ENCODE data around the gene LAMA2. TPM values are rescaled to one million over a fixed set of nuclear protein-coding genes. Genes with fewer than 3 reads are reported as not detected.

LAMA2 gene
- total RNA-seq, 1 experiment from 2014 or later, result 0.02 TPM

DNA sequence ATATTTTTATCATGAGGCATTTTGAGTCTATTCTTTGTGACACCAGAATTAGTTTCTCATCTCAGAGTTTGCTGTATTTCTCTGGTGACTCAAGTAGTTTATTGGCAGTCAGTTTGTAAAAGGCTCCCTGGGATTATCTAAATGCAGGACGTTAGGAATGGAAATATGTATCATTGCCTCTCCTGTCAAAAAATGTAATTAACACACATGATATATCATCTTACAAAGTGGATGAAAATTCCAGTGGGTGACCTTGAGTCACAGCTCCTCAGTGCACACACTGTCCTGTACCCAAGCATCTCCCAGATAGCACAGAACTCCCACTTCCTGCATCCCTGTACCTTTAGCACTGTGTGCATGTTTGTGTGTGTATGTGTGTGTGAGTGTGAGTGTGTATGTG lies 258.6 kb downstream of the LAMA2 start:
- CTCF ChIA-PET, result no interaction called here
- H3K27me3 Mint-ChIP-seq (ENCODE audit: insufficient read depth, unreplicated experiment), result no peaks in the 10 kb centered on the region

GRCh38 chr6:129146902-129147301 lies 264.0 kb downstream of the LAMA2 start:
- H3K9me3 Mint-ChIP-seq (ENCODE audit: unreplicated experiment), result no peaks in the 10 kb centered on the region
- POLR2A ChIA-PET, result no interaction called here
- no TSS peak for BruUV-seq (replicated peaks)
- intact Hi-C loops (cut with micrococcal nuclease; ENCODE audit: unreplicated experiment), result no loop called here
- H3K4me3 ChIP-seq (ENCODE audit: low read depth, low read length), result no peak overlapping the region
- TF ChIP-seq, protein P1, sequence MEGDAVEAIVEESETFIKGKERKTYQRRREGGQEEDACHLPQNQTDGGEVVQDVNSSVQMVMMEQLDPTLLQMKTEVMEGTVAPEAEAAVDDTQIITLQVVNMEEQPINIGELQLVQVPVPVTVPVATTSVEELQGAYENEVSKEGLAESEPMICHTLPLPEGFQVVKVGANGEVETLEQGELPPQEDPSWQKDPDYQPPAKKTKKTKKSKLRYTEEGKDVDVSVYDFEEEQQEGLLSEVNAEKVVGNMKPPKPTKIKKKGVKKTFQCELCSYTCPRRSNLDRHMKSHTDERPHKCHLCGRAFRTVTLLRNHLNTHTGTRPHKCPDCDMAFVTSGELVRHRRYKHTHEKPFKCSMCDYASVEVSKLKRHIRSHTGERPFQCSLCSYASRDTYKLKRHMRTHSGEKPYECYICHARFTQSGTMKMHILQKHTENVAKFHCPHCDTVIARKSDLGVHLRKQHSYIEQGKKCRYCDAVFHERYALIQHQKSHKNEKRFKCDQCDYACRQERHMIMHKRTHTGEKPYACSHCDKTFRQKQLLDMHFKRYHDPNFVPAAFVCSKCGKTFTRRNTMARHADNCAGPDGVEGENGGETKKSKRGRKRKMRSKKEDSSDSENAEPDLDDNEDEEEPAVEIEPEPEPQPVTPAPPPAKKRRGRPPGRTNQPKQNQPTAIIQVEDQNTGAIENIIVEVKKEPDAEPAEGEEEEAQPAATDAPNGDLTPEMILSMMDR (IDR thresholded peaks at IDR 0.05; ENCODE audit: insufficient read depth in 1 of 2, low read depth in 1 of 2, low read length in 1 of 2, severe bottlenecking in 1 of 2, unreplicated experiment in 1 of 2), result no peak
- CTCF ChIA-PET, result no interaction called here
- H3K27me3 ChIP-seq (replicated peaks; ENCODE audit: control insufficient read depth, insufficient read depth, low read length), result no peaks in the 10 kb centered on the region
- H3K9me3 ChIP-seq, result no peaks in the 10 kb centered on the region
- no peaks in the 10 kb centered on the region for H3K36me3 ChIP-seq (ENCODE audit: control insufficient read depth, insufficient read depth, low read length)
- no peaks in the 10 kb centered on the region for H3K4me1 Mint-ChIP-seq (ENCODE audit: low read depth, unreplicated experiment)
- no peaks in the 10 kb centered on the region for H3K4me1 ChIP-seq
- no peak for DNase-seq
- no peaks in the 10 kb centered on the region for H3K36me3 Mint-ChIP-seq (ENCODE audit: insufficient read depth, unreplicated experiment)
- H3K27me3 Mint-ChIP-seq (ENCODE audit: insufficient read depth, unreplicated experiment), result peaks cover 5% of the 10 kb centered on the region
- H3K4me3 Mint-ChIP-seq (ENCODE audit: unreplicated experiment), result no peak overlapping the region
- H3K27ac Mint-ChIP-seq (ENCODE audit: unreplicated experiment), result no peak overlapping the region

More for the DNA sequence above, 258.6 kb downstream of the LAMA2 start:
- POLR2A ChIA-PET, result no interaction called here
- H3K9me3 Mint-ChIP-seq (ENCODE audit: unreplicated experiment), result no peaks in the 10 kb centered on the region
- no peaks in the 10 kb centered on the region for H3K36me3 ChIP-seq (ENCODE audit: control insufficient read depth, insufficient read depth, low read length)
- H3K4me3 ChIP-seq (ENCODE audit: low read depth, low read length), result no peak overlapping the region
- H3K9me3 ChIP-seq, result no peaks in the 10 kb centered on the region
- H3K4me1 Mint-ChIP-seq (ENCODE audit: low read depth, unreplicated experiment), result no peaks in the 10 kb centered on the region
- intact Hi-C loops (cut with micrococcal nuclease; ENCODE audit: unreplicated experiment), result no loop called here
- DNase-seq, result no peak
- no peak overlapping the region for H3K4me3 Mint-ChIP-seq (ENCODE audit: unreplicated experiment)
- BruUV-seq (replicated peaks), result no TSS peak
- H3K36me3 Mint-ChIP-seq (ENCODE audit: insufficient read depth, unreplicated experiment), result no peaks in the 10 kb centered on the region
- no peaks in the 10 kb centered on the region for H3K4me1 ChIP-seq
- no peaks in the 10 kb centered on the region for H3K27me3 ChIP-seq (replicated peaks; ENCODE audit: control insufficient read depth, insufficient read depth, low read length)
- no peak overlapping the region for H3K27ac Mint-ChIP-seq (ENCODE audit: unreplicated experiment)
- TF ChIP-seq, protein P1 (IDR thresholded peaks at IDR 0.05; ENCODE audit: insufficient read depth in 1 of 2, low read depth in 1 of 2, low read length in 1 of 2, severe bottlenecking in 1 of 2, unreplicated experiment in 1 of 2), result no peak

- Mint-ChIP-seq H3K27ac (ENCODE audit: unreplicated experiment) (no peak overlapping the region), H3K36me3 (ENCODE audit: insufficient read depth, unreplicated experiment) (no peaks in the 10 kb centered on the region), H3K4me3 (ENCODE audit: unreplicated experiment) (no peak overlapping the region), H3K4me1 (ENCODE audit: low read depth, unreplicated experiment) (no peaks in the 10 kb centered on the region), H3K27me3 (ENCODE audit: insufficient read depth, unreplicated experiment) (peaks cover 5% of the 10 kb centered on the region), H3K9me3 (ENCODE audit: unreplicated experiment) (no peaks in the 10 kb centered on the region)
- DNase-seq, result no peak
- Histone ChIP-seq H3K4me3 (ENCODE audit: low read depth, low read length) (no peak overlapping the region), H3K36me3 (ENCODE audit: control insufficient read depth, insufficient read depth, low read length) (no peaks in the 10 kb centered on the region), H3K27me3 (replicated peaks; ENCODE audit: control insufficient read depth, insufficient read depth, low read length) (no peaks in the 10 kb centered on the region), H3K9me3 (no peaks in the 10 kb centered on the region), H3K4me1 (no peaks in the 10 kb centered on the region)
- BruUV-seq (replicated peaks), result no TSS peak
- ChIA-PET POLR2A (no interaction called here), CTCF (no interaction called here)
- TF ChIP-seq, protein P1 (IDR thresholded peaks at IDR 0.05; ENCODE audit: insufficient read depth in 1 of 2, low read depth in 1 of 2, low read length in 1 of 2, severe bottlenecking in 1 of 2, unreplicated experiment in 1 of 2), result no peak
- intact Hi-C loops (cut with micrococcal nuclease; ENCODE audit: unreplicated experiment), result no loop called here
Observed at GRCh38 chr6:129150507-129150906, 267.6 kb downstream of the LAMA2 start.
